WTC11 (cell line): ENCODE data around the gene CREG2. TPM values are rescaled to one million over a fixed set of nuclear protein-coding genes. Genes with fewer than 3 reads are reported as not detected.

ENCODE experiments used
- ATAC-seq: fragments of 200-7000 bp; cut with Tn5 transposase; 2 replicates; pipeline ENCODE4 v1.10.0; 2021; ENCODE audit warnings: mild to moderate bottlenecking, moderate library complexity
- CTCF ChIA-PET: fragments of 300-600 bp; sonication (Branson Sonifier 250); formaldehyde crosslinking; loops from one replicate; lab custom pipeline; 2021; ENCODE audit warnings: antibody characterized with exemption; lab: Charles Lee
- POLR2A ChIA-PET: fragments of 350-600 bp; sonication (Branson Sonifier 250); formaldehyde crosslinking; loops from one replicate; lab custom pipeline; 2021; ENCODE audit warnings: antibody characterized with exemption; lab: Charles Lee
- DNase-seq: peaks from one replicate; pipeline ENCODE4 v3.0.0; 2021; ENCODE audit warnings: low spot score
- H3K27ac Mint-ChIP-seq: 2 replicates; pipeline ENCODE4 v1.8.0; 2021; ENCODE audit warnings: mixed read lengths
- H3K27me3 Mint-ChIP-seq: 2 replicates; pipeline ENCODE4 v1.8.0; 2021; ENCODE audit warnings: low read depth, mild to moderate bottlenecking, moderate library complexity, mixed read lengths
- H3K36me3 Mint-ChIP-seq: 2 replicates; pipeline ENCODE4 v1.8.0; 2021; ENCODE audit warnings: mixed read lengths
- H3K4me1 Mint-ChIP-seq: 2 replicates; pipeline ENCODE4 v1.8.0; 2022; ENCODE audit warnings: mixed read lengths
- H3K4me3 Mint-ChIP-seq: 2 replicates; pipeline ENCODE4 v1.8.0; 2021; ENCODE audit warnings: mild to moderate bottlenecking, moderate library complexity, mixed read lengths
- H3K9me3 Mint-ChIP-seq: 2 replicates; pipeline ENCODE4 v1.8.0; 2021; ENCODE audit warnings: mixed read lengths
- ARID4B ChIP-seq: sonication (generic); formaldehyde crosslinking; IDR thresholded peaks from 2 replicates; pipeline ENCODE4 v1.8.0; 2023; ENCODE audit warnings: missing genetic modification reagents, mild to moderate bottlenecking, borderline replicate concordance
- ESRRA ChIP-seq: sonication (generic); formaldehyde crosslinking; IDR thresholded peaks from 2 replicates; pipeline ENCODE4 v1.8.1; 2022; ENCODE audit warnings: mild to moderate bottlenecking, missing genetic modification reagents, borderline replicate concordance
- FOXK1 ChIP-seq: sonication (generic); formaldehyde crosslinking; IDR thresholded peaks from 2 replicates; pipeline ENCODE4 v1.8.0; 2022; ENCODE audit warnings: mild to moderate bottlenecking, moderate library complexity, missing genetic modification reagents
- JAZF1 ChIP-seq: fragments of 250-450 bp; sonication (Bioruptor Pico); IDR thresholded peaks from 2 replicates; pipeline ENCODE4 v1.9.0; 2021; ENCODE audit warnings: moderate library complexity, mild to moderate bottlenecking, inconsistent platforms
- KAT7 ChIP-seq: sonication (generic); formaldehyde crosslinking; IDR thresholded peaks from 2 replicates; pipeline ENCODE4 v1.8.1; 2023; ENCODE audit warnings: missing genetic modification reagents, mild to moderate bottlenecking, borderline replicate concordance
- MAX ChIP-seq: sonication (generic); formaldehyde crosslinking; IDR thresholded peaks from 2 replicates; pipeline ENCODE4 v1.8.0; 2022; ENCODE audit warnings: mild to moderate bottlenecking, missing genetic modification reagents
- NFE2L1 ChIP-seq: sonication (generic); formaldehyde crosslinking; IDR thresholded peaks from 2 replicates; pipeline ENCODE4 v1.8.1; 2023; ENCODE audit warnings: missing genetic modification reagents
- NR2C2 ChIP-seq: sonication (generic); formaldehyde crosslinking; IDR thresholded peaks from 2 replicates; pipeline ENCODE4 v1.8.0; 2022; ENCODE audit warnings: mild to moderate bottlenecking, missing genetic modification reagents
- NR3C1 ChIP-seq: sonication (generic); formaldehyde crosslinking; conservative IDR thresholded peaks from 2 replicates; pipeline ENCODE4 v1.8.1; 2023; ENCODE audit warnings: low read depth, mild to moderate bottlenecking, missing genetic modification reagents
- SMAD3 ChIP-seq: sonication (generic); formaldehyde crosslinking; IDR thresholded peaks from 2 replicates; pipeline ENCODE4 v1.8.0; 2022; ENCODE audit warnings: missing genetic modification reagents, mild to moderate bottlenecking, borderline replicate concordance
- TEAD1 ChIP-seq: sonication (generic); formaldehyde crosslinking; IDR thresholded peaks from 2 replicates; pipeline ENCODE4 v1.8.0; 2022; ENCODE audit warnings: mild to moderate bottlenecking, missing genetic modification reagents
- ZBTB21 ChIP-seq: sonication (generic); formaldehyde crosslinking; IDR thresholded peaks from 2 replicates; pipeline ENCODE4 v1.8.1; 2023; ENCODE audit warnings: mild to moderate bottlenecking, missing genetic modification reagents, borderline replicate concordance
- ZNF121 ChIP-seq: sonication (generic); formaldehyde crosslinking; IDR thresholded peaks from 2 replicates; pipeline ENCODE4 v1.8.0; 2023; ENCODE audit warnings: missing genetic modification reagents
- ZNF317 ChIP-seq: sonication (generic); formaldehyde crosslinking; IDR thresholded peaks from 2 replicates; pipeline ENCODE4 v1.8.1; 2023; ENCODE audit warnings: low read depth, mild to moderate bottlenecking, moderate library complexity, missing genetic modification reagents, borderline replicate concordance
- ZNF512 ChIP-seq: sonication (generic); formaldehyde crosslinking; IDR thresholded peaks from 2 replicates; pipeline ENCODE4 v1.8.1; 2022; ENCODE audit warnings: missing genetic modification reagents, borderline replicate concordance
- total RNA-seq: library from RNA; stranded (reverse); gene quantifications from 3 replicates; pipeline ENCODE4 v1.2.3, GENCODE V29; 2021
- TF ChIP-seq, protein P1 (sequence below): sonication (generic); formaldehyde crosslinking; IDR thresholded peaks from 2 replicates; pipeline ENCODE4 v1.8.1; 2022; ENCODE audit warnings: mild to moderate bottlenecking, missing genetic modification reagents, moderate library complexity, borderline replicate concordance
- TF ChIP-seq, protein P2 (sequence below): sonication (generic); formaldehyde crosslinking; IDR thresholded peaks from 2 replicates; pipeline ENCODE4 v1.8.0; 2023; ENCODE audit warnings: missing genetic modification reagents
- TF ChIP-seq, protein P3 (sequence below): fragments of 250-450 bp; sonication (Bioruptor Pico); IDR thresholded peaks from 2 replicates; pipeline ENCODE4 v1.9.0; 2021; ENCODE audit warnings: mild to moderate bottlenecking
- TF ChIP-seq, protein P4 (sequence below): sonication (generic); formaldehyde crosslinking; IDR thresholded peaks from 2 replicates; pipeline ENCODE4 v1.8.1; 2023; ENCODE audit warnings: mild to moderate bottlenecking, moderate library complexity, missing genetic modification reagents
- TF ChIP-seq, protein P5 (sequence below): sonication (generic); formaldehyde crosslinking; IDR thresholded peaks from 2 replicates; pipeline ENCODE4 v1.8.1; 2022; ENCODE audit warnings: low read depth, missing genetic modification reagents, borderline replicate concordance

Gene CREG2
- total RNA-seq, 1 experiment from 2014 or later, result 1.6 TPM

DNA sequence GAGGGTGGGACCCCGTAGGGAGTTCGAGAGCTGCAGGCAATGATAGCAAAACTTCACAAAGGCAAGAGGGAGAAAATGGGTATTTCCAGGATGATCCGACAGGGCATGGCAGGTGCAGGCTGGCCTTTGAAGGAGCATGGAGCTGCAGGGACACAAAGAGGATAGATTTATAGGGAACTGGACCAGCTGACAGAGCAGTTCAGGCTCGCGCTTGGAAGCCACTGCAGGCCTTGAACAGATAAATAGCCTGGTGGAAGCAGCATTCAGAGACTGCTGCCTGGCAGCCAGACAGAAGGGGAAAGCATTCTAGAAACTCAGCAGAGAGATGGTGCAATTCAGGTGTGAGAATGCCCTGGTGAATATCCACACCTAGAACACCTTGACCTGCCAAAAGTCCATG, 29.3 kb upstream of the CREG2 start:
- no peak for ATAC-seq
- H3K4me3 Mint-ChIP-seq, result no peak overlapping the region
- TF ChIP-seq, protein P1, sequence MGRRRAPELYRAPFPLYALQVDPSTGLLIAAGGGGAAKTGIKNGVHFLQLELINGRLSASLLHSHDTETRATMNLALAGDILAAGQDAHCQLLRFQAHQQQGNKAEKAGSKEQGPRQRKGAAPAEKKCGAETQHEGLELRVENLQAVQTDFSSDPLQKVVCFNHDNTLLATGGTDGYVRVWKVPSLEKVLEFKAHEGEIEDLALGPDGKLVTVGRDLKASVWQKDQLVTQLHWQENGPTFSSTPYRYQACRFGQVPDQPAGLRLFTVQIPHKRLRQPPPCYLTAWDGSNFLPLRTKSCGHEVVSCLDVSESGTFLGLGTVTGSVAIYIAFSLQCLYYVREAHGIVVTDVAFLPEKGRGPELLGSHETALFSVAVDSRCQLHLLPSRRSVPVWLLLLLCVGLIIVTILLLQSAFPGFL (CRISPR knock-in tag), result no peak
- TF ChIP-seq NR2C2 (CRISPR knock-in tag), result no peak
- TF ChIP-seq ESRRA, result no peak
- TF ChIP-seq FOXK1 (CRISPR knock-in tag), result no peak
- TF ChIP-seq, protein P2, sequence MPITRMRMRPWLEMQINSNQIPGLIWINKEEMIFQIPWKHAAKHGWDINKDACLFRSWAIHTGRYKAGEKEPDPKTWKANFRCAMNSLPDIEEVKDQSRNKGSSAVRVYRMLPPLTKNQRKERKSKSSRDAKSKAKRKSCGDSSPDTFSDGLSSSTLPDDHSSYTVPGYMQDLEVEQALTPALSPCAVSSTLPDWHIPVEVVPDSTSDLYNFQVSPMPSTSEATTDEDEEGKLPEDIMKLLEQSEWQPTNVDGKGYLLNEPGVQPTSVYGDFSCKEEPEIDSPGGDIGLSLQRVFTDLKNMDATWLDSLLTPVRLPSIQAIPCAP (CRISPR knock-in tag), result no peak
- TF ChIP-seq, all 79 proteins: peak for 0
- ChIA-PET CTCF (interaction anchor here (1.1 to 1.8 kb wide), 2 partner anchors 74 to 76 kb away, joined by 3 to 6 read pairs; no protein-coding TSS in a partner anchor), POLR2A (no interaction called here)
- peaks cover 8% of the 10 kb centered on the region; the same call in 1 of the 2 replicates for H3K36me3 Mint-ChIP-seq
- peaks cover 11% of the 10 kb centered on the region for H3K9me3 Mint-ChIP-seq
- no peaks in the 10 kb centered on the region; the same call in 1 of the 2 replicates for H3K27me3 Mint-ChIP-seq
- no peaks in the 10 kb centered on the region for H3K4me1 Mint-ChIP-seq
- DNase-seq, result no peak
- H3K27ac Mint-ChIP-seq, result no peak overlapping the region

GRCh38 chr2:101415884-101416283, 28.6 kb upstream of the CREG2 start:
- ChIA-PET POLR2A (no interaction called here), CTCF (interaction anchor here (1.8 kb wide), 1 partner anchor 74 kb away, joined by 6 read pairs; no protein-coding TSS in a partner anchor)
- peaks cover 8% of the 10 kb centered on the region; the same call in 1 of the 2 replicates for H3K36me3 Mint-ChIP-seq
- ATAC-seq (no peak), DNase-seq (no peak)
- H3K27ac Mint-ChIP-seq, result no peak overlapping the region
- no peak overlapping the region for H3K4me3 Mint-ChIP-seq
- H3K4me1 Mint-ChIP-seq, result peaks cover 7% of the 10 kb centered on the region; the same call in 1 of the 2 replicates
- H3K9me3 Mint-ChIP-seq, result peaks cover 11% of the 10 kb centered on the region
- no peaks in the 10 kb centered on the region; the same call in 1 of the 2 replicates for H3K27me3 Mint-ChIP-seq
- TF ChIP-seq, protein P3, sequence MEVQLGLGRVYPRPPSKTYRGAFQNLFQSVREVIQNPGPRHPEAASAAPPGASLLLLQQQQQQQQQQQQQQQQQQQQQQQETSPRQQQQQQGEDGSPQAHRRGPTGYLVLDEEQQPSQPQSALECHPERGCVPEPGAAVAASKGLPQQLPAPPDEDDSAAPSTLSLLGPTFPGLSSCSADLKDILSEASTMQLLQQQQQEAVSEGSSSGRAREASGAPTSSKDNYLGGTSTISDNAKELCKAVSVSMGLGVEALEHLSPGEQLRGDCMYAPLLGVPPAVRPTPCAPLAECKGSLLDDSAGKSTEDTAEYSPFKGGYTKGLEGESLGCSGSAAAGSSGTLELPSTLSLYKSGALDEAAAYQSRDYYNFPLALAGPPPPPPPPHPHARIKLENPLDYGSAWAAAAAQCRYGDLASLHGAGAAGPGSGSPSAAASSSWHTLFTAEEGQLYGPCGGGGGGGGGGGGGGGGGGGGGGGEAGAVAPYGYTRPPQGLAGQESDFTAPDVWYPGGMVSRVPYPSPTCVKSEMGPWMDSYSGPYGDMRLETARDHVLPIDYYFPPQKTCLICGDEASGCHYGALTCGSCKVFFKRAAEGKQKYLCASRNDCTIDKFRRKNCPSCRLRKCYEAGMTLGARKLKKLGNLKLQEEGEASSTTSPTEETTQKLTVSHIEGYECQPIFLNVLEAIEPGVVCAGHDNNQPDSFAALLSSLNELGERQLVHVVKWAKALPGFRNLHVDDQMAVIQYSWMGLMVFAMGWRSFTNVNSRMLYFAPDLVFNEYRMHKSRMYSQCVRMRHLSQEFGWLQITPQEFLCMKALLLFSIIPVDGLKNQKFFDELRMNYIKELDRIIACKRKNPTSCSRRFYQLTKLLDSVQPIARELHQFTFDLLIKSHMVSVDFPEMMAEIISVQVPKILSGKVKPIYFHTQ (CRISPR knock-in tag), result no peak
- TF ChIP-seq FOXK1 (CRISPR knock-in tag) (no peak), TEAD1 (no peak), NR3C1 (CRISPR knock-in tag) (no peak), NFE2L1 (CRISPR knock-in tag) (no peak), ZNF512 (no peak), KAT7 (CRISPR knock-in tag) (no peak), ZNF121 (no peak), JAZF1 (CRISPR knock-in tag) (no peak), ZBTB21 (CRISPR knock-in tag) (no peak), ZNF317 (CRISPR knock-in tag) (no peak), ARID4B (CRISPR knock-in tag) (no peak), MAX (CRISPR knock-in tag) (no peak), SMAD3 (CRISPR knock-in tag) (no peak)
- TF ChIP-seq, protein P4, sequence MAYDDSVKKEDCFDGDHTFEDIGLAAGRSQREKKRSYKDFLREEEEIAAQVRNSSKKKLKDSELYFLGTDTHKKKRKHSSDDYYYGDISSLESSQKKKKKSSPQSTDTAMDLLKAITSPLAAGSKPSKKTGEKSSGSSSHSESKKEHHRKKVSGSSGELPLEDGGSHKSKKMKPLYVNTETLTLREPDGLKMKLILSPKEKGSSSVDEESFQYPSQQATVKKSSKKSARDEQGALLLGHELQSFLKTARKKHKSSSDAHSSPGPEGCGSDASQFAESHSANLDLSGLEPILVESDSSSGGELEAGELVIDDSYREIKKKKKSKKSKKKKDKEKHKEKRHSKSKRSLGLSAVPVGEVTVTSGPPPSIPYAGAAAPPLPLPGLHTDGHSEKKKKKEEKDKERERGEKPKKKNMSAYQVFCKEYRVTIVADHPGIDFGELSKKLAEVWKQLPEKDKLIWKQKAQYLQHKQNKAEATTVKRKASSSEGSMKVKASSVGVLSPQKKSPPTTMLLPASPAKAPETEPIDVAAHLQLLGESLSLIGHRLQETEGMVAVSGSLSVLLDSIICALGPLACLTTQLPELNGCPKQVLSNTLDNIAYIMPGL (CRISPR knock-in tag), result no peak
- TF ChIP-seq, protein P5, sequence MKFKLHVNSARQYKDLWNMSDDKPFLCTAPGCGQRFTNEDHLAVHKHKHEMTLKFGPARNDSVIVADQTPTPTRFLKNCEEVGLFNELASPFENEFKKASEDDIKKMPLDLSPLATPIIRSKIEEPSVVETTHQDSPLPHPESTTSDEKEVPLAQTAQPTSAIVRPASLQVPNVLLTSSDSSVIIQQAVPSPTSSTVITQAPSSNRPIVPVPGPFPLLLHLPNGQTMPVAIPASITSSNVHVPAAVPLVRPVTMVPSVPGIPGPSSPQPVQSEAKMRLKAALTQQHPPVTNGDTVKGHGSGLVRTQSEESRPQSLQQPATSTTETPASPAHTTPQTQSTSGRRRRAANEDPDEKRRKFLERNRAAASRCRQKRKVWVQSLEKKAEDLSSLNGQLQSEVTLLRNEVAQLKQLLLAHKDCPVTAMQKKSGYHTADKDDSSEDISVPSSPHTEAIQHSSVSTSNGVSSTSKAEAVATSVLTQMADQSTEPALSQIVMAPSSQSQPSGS (CRISPR knock-in tag), result no peak
